Hematopoietic multipotent progenitor cell treated with erythropoietin and hydrocortisone succinate and interleukin-3 and kit ligand, for 17 days (in vitro differentiated cells): ENCODE data around the gene FOXQ1.

Experiments used
- DNase-seq: peaks from one replicate; pipeline ENCODE4 v3.0.0-alpha.2; 2015; ENCODE audit warnings: low spot score

Gene FOXQ1

GRCh38 chr6:1311400-1312202, at the start of gene FOXQ1:
Gene FOXQ1, plus strand, starts transcription at chr6:1312098. Its CDS starts 607 bp downstream, at chr6:1312705.
- DNase-seq, result no peak

GRCh38 chr6:1262704-1263038, 49.2 kb upstream of the FOXQ1 start:
- no peak for DNase-seq

- DNase-seq, result no peak
These were observed 48.7 kb upstream of the FOXQ1 start for GRCh38 chr6:1263039-1263849.

GRCh38 chr6:1263850-1264377, 48.0 kb upstream of the FOXQ1 start:
- DNase-seq, result no peak

- DNase-seq, result no peak
These were observed 47.1 kb upstream of the FOXQ1 start for GRCh38 chr6:1264619-1265445.

- DNase-seq, result no peak
These were observed 45.2 kb upstream of the FOXQ1 start for GRCh38 chr6:1266686-1267056.

- no peak for DNase-seq
These were observed 44.7 kb upstream of the FOXQ1 start for GRCh38 chr6:1267057-1267732.

- no peak for DNase-seq
These were observed 43.8 kb upstream of the FOXQ1 start for GRCh38 chr6:1267790-1268762.

- no peak for DNase-seq
These were observed 40.7 kb upstream of the FOXQ1 start for GRCh38 chr6:1271071-1271763.

- no peak for DNase-seq
These were observed 33.7 kb upstream of the FOXQ1 start for GRCh38 chr6:1278061-1278720.

- DNase-seq, result no peak
These were observed 32.8 kb upstream of the FOXQ1 start for GRCh38 chr6:1279065-1279464.

- DNase-seq, result no peak
These were observed 31.1 kb upstream of the FOXQ1 start for GRCh38 chr6:1280666-1281300.

GRCh38 chr6:1281746-1282145, 30.2 kb upstream of the FOXQ1 start:
- DNase-seq, result no peak

- no peak for DNase-seq
These were observed 28.4 kb upstream of the FOXQ1 start for GRCh38 chr6:1283501-1283900.

GRCh38 chr6:1285556-1285955, 26.3 kb upstream of the FOXQ1 start:
- no peak for DNase-seq

- no peak for DNase-seq
These were observed 25.9 kb upstream of the FOXQ1 start for GRCh38 chr6:1285956-1286355.

GRCh38 chr6:1287103-1287591, 24.8 kb upstream of the FOXQ1 start:
- no peak for DNase-seq

- no peak for DNase-seq
These were observed 21.8 kb upstream of the FOXQ1 start for GRCh38 chr6:1290086-1290485.

- DNase-seq, result no peak
These were observed 21.1 kb upstream of the FOXQ1 start for GRCh38 chr6:1290805-1291204.
